HG03135 (cell line): ENCODE measurements around the gene PAFAH1B2.

ENCODE experiments used
- ATAC-seq: cut with Tn5 transposase; IDR thresholded peaks from one replicate; pipeline ENCODE4 v1.9.1; 2021; ENCODE audit warnings: mild to moderate bottlenecking, moderate library complexity; ENCODE audit not compliant: unreplicated experiment

The PAFAH1B2 gene

DNA sequence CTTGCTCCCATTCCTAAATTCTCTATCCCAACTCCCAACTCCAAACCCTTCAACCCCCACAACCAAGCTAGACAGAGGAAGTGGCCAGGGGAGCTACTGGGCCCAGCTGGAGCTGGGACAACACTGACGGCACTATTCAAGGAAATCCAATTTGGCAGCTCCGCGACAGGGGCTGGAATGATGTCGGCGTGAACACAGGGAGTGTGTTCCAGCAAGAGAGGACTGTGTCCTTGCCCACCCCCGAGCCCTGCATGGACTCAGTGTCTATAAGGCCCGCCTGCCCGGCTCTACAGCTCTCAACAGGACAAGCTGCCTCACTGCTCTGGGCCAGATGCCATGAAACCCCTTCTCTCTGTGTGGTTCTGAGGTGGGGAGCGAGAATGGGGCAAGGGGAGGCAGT is 76.5 kb downstream of the PAFAH1B2 start:
- ATAC-seq, result no peak

- no peak for ATAC-seq
These were observed 77.1 kb downstream of the PAFAH1B2 start for GRCh38 chr11:117220999-117221774.

GRCh38 chr11:117221775-117222517 is 77.9 kb downstream of the PAFAH1B2 start:
- ATAC-seq, result no peak

DNA sequence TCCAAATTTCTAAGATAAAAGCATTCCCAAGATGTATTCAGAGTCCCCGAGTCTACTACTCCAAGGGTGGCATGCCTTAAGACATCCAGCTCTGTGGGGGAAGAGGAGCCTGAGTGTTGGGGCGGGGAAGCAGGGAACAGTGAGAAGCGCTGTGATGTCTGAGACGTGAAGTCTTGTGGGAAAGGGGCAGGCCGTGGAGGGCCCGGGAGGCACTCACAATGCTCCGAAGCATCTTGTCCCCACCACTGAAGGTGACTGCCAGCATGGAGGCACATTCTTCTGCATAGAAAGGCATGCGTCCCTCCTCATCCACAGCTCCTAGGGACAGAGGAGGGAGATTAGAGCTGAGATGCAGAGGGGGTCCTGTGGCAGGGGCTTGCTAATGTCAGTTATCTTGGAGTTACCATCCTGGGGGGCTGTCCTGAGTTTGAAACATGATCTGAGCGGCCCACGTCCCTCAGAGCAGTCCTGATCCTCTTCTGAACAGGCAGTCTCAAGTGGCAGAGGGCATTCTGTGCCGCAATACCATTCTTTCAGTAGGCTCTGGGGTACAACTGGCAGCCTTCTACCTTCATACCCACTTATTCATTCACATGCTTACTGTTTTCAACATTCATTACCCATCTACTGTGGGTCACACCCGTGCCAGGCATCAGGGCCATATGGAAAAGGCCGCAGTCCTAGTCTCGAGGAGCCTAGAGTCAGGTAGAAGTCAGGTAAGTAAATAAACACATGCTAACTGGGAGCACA is 79.1 kb downstream of the PAFAH1B2 start:
- no peak for ATAC-seq

GRCh38 chr11:117223741-117224689 is 79.9 kb downstream of the PAFAH1B2 start:
- no peak for ATAC-seq

- no peak for ATAC-seq
These were observed 81.6 kb downstream of the PAFAH1B2 start for GRCh38 chr11:117225553-117226170.
